GM18505 (cell line): ENCODE results near the gene GDF9.

Experiments used
- ATAC-seq: cut with Tn5 transposase; IDR thresholded peaks from one replicate; pipeline ENCODE4 v1.9.1; 2021; ENCODE audit not compliant: unreplicated experiment
- POLR2A ChIP-seq: IDR thresholded peaks from 4 replicates; pipeline ENCODE4 v1.6.1; 2011; ENCODE audit warnings: borderline replicate concordance; ENCODE audit not compliant: insufficient read depth, insufficient read length; ENCODE audit errors: extremely low read depth

GDF9 gene

DNA sequence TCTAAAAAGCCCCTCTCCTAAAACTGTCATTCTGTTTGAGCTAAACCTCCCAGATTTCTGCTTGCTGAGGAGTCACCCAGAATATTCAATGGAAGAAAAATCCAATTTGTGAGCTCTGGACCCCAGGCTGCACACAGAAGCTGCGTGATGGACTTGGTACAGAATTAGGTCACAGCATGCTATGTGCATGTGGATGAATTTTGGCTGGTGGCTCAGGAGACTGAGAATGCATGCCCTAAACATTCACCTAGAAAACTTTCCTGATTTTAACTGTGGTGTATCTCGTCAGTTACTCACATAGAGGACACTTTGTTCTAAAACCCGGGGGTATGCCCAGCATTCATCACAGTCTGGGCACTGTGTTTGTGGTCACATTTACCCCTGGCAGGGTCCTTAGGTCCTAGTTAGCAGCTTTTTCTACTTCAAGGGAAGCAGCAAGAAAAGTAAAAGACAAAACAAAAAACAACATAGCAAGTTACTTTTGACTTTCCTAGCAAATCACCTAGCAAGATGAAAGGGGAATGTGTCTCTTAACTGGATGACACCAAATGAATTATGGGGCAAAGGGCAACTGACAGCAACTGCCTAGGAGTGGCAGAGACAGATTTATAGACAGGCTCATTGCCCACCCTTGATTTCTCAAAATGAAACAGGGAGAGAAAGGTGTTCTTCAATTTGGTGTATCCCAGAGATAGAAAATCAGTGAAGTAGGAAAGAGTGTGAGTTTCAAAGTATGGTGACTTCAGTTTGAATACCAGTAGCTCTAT, 27.6 kb downstream of the GDF9 start:
- no peak for ATAC-seq
- TF ChIP-seq POLR2A: no peak

DNA sequence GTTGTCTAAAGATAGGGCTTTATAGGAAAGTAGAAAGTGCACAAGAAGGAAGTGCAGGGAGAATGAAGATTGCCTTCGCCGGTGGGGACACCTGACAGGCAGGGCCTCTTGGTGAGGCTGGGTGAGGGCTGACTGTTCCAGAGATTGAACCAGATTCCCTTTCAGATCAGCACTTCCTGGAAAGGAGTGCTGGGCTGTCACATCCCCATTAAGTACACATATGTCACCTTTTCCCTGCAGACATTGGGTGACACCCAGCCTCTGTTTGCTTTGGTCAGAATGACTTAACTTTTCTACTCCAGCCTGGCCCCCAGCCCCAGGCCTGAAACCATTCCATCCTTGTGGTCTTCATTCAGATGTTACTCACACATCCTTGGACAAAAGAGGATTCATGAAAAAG, 28.4 kb downstream of the GDF9 start:
- no peak for TF ChIP-seq POLR2A
- ATAC-seq: no peak

DNA sequence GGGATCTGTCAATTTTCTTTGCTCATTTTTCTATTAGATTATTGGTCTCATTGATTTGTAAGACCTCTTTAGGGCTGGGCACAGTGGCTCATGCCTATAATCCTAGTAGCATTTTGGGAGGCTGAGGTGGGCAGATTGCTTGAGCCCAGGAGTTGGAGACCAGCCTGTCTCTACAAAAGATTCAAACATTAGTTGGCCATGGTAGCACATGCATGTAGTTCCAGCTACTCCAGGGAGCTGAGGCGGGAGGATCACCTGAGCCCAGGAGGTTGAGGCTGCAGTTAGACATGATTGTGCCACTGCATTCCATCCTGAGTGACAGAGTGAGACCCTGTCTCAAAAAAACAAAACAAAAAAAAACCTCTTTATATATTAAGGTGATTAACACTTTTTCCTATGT, 29.4 kb downstream of the GDF9 start:
- no peak for ATAC-seq
- no peak for TF ChIP-seq POLR2A

DNA sequence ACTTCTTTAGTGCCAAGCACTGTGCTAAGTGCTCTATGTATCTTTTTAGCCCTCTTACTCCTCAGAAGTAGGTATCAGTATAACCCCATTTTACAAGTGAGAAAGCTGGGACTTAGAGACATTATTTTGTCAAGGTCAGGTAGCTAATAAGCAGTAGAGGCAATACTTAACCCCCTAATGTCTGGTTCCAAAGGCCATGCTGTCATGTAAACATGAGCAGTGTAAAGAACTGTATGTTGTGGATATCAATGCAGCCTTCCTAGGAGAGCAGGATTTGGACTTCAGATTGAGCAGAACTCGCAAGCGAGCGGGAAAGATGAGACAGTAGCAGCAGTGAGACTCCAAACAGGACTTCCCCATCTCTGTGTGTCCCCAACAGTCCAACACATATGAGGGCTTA, 32.2 kb downstream of the GDF9 start:
- ATAC-seq: no peak
- no peak for TF ChIP-seq POLR2A

DNA sequence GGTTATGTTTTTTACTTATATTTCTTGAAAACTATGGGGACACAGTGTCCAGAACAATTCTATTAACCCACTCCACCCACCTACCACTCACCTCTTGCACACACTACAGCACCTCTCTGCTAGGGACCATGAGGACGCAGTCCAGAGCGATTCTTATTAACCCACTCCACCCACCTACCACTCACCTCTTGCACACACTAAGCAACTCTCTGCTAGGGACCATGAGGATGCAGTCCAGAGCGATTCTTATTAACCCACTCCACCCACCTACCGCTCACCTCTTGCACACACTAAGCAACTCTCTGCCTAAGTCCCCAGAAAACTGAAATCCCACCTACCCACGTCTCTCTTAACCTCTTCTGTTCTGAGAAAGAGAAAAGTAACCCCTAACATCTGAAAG, 33.7 kb downstream of the GDF9 start:
- no peak for TF ChIP-seq POLR2A

DNA sequence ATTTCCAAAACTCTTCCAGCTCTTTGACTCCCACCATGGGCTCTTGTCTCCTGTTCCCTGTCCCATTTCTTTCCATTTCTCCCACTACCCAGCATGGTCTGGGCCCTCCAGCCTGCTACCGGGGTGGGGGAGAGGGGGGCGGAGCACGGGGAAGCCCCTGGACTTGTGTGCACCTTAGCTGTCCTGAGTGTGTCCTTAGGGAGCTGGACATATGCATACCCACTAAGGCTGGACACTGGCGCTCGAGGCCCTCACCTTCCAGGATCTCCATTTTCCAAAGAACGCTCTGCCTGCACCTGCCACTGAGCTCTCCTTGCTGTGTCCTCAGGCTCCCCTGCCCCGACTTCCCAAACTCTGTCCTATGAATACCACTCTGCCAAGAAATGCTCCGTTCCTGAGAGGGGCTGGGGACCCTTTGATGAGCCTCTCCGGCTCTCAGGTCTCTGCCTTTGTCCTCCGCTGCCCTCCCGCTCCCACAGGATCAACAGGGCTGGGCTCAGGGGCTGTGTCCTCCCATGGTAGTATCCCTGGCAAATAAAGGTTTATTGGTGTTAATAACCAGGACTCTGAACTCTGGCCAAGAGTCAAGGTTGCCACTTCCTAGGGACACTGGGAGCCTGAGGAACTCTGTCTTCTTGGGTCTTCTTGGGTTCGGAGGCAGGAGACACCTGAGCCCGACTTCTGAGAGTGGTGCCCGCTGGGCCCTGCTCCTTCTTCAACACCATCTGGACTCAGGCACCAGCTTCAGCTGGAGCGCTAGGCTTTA, 35.0 kb downstream of the GDF9 start:
- no peak for ATAC-seq
- TF ChIP-seq POLR2A: no peak

More for the DNA sequence above, 33.7 kb downstream of the GDF9 start:
- no peak for ATAC-seq

DNA sequence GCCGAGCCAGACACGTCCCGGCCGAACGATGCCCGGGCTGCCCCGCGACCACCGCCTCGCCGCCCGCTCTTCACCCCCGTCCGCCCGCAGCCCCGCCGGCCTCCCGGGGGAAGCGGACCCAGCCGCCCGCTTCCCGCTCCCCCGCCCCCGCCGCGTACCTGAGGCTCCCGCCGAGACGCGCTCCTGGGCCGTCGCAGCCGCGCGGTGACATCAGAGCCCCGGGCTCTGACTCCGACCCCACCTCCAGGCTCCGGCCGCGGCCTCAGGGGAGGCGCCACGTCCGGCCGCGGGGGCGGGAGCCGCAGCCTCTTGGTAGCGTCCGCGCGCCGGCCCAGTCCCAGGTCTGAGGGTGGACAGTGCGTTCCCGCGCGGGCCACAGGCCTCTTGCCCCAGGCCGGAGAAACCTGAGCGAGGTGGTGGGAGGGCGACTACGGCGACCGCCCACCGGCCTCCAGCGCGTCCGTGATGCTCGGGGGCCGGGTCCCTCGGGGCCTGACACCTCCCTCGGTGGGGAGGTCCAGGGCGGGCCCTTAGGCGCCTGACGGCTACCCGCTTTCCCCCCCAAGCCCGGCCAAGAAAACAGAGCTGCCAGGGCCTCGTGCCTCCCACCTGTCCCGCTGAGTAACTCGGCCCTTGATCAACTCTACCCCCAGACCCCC, 35.7 kb downstream of the GDF9 start, which contains the start of gene SHROOM1:
Gene SHROOM1, minus strand, starts transcription at position 212 of the 659 bp plus-strand sequence. CDS start 4,507 bp downstream, outside the sequence.
- peak; percentile 56 for TF ChIP-seq POLR2A
- peak; percentile 52 for ATAC-seq

DNA sequence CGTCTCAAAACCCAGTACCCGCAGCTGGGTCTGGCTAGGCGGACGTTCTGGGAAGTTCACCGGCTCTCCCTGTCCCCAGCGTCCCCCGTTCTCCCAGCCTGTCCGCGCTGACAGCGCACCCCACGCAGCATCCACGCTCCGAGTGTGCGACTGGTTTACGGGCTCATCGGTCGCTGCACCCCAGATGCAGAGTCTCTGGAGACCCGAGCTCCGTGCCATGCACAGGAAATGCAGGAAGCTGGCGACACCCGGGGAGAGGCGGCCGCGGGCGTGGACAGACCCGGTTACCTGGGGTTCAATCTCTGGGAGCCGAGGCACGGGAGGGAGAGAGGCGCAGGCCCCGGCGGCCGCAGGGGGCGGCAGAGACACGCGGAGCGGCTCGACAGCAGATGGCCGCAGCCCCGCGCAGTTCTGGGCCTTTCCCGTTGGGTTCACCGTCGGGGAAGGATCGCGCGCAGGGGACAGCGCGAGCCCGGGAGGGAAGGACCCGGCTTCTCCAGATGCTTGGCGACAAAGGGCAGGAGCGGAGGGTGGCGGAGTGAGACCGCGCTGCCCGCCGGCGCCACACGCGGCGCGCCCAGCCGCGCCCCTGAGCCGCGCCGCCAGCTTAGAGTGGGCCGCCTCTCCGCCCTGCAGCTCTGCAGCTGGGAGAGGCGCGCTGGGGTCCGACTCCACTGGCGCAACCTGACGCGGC, 36.4 kb downstream of the GDF9 start:
- peak; percentile 77 for ATAC-seq
- no peak for TF ChIP-seq POLR2A

DNA sequence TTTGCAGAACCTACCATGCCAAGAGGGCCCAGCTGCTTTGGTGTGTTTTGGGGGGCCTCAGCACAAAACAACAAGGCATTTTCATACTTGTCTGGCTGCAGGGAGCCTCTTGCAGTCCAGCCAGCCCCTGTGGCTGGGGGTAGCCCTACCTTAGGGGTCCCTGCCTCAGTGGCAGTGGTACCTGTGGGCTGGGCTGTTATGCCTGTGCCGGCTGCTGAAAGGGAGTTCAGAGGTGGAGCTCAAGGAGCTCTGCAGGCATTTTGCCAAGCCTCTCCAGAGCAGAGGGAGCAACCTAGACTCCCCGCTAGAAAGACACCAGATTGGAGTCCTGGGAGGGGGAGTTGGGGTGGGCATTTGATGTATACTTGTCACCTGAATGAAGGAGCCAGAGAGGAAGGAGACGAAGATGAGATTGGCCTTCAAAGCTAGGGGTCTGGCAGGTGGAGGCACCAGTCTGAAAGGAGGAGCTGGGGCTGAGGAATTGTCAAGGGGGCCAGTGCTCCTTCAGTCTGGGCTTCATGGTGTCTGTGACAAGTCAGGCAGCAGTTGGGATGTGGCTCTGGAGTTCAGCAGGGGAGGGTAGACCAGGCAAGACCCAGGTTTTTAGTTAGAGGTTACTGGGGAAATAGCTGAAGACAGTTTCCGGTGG, 37.3 kb downstream of the GDF9 start:
- TF ChIP-seq POLR2A: no peak
- no peak for ATAC-seq

DNA sequence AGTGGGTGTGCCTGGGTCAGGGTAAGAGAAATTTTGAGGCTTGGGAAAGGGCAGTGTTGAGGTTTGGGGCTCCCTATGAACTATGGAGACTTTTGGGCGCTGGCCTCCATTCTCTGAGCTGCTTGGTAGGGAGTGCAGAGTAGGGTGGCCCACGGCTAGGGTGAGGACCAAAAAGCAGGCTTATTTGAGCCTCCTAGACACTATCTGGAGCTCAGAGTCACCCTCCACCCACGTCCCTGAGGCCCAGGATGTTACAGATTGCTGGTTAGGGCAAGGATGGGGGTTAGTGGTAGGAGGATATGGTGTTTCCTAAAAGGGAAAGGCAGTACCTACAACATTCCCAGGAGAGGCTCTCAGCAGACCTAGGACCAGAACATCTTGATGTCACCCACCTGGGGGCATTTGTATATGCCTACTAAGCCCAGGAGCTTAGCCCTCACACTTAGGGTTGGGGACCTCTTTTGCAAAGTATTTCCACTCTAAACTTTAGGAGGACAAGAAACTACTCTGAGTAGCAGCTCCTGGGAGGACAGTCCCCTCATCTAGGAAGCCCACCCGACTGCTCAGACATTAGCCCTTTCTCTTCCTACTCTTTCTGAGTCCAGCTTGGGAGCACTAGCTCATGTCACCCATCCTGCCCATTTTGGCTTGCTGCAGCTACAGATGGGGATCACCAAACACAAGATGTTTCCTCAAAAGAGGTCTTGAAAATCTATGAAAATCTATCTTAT, 38.2 kb downstream of the GDF9 start:
- no peak for TF ChIP-seq POLR2A
- no peak for ATAC-seq

DNA sequence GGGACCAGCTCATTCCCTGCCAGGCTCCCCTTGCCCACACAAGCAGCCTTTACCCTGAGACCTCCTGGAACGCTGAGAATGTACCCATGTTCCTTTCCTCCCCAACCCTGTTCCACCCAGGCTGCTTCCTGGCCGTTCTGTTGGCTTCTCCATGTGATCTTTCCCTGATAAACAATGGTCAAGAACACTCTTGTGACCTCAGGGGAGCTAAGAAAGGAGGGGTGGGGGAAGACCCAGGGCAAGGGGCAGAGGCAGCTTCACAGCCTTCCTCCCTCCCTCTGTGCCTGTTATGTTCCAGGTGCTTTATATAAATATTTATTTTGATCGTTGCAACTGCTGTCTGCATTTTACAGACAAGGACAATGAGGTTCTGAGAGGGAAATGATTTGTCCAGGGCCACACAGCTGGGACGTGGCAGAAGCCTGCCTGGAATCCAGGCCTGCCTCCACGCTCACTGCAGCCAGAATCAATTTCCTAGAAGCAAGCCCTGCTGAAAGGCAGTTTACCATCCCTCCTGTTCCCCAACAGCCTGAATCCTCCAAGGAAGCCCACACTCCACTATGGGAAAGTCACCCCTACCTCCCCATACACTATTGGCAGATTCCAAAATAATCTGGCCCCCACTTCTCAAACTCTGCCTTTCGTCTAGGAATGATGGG, 39.7 kb downstream of the GDF9 start:
- no peak for TF ChIP-seq POLR2A
- no peak for ATAC-seq
